ENCODE data around the gene TMEM150A.

The TMEM150A gene

GRCh38 chr2:85588645-85589044 lies 13.9 kb downstream of the TMEM150A start:
- no peak for TF ChIP-seq EZH2phosphoT487 (IDR thresholded peaks at IDR 0.05; ENCODE audit: low read depth)
- TF ChIP-seq, protein P1, sequence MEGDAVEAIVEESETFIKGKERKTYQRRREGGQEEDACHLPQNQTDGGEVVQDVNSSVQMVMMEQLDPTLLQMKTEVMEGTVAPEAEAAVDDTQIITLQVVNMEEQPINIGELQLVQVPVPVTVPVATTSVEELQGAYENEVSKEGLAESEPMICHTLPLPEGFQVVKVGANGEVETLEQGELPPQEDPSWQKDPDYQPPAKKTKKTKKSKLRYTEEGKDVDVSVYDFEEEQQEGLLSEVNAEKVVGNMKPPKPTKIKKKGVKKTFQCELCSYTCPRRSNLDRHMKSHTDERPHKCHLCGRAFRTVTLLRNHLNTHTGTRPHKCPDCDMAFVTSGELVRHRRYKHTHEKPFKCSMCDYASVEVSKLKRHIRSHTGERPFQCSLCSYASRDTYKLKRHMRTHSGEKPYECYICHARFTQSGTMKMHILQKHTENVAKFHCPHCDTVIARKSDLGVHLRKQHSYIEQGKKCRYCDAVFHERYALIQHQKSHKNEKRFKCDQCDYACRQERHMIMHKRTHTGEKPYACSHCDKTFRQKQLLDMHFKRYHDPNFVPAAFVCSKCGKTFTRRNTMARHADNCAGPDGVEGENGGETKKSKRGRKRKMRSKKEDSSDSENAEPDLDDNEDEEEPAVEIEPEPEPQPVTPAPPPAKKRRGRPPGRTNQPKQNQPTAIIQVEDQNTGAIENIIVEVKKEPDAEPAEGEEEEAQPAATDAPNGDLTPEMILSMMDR (IDR thresholded peaks at IDR 0.05; ENCODE audit: low read depth, low read length), result no peak
- no peak overlapping the region for H2AFZ ChIP-seq (ENCODE audit: low read depth, low read length)
- no peaks in the 10 kb centered on the region for H3K9me3 ChIP-seq (ENCODE audit: insufficient read depth, low read length)
- no peaks in the 10 kb centered on the region for H3K27me3 ChIP-seq (ENCODE audit: low read depth, low read length)
- no peaks in the 10 kb centered on the region for H3K79me2 ChIP-seq (ENCODE audit: low read length)
- H4K20me1 ChIP-seq (ENCODE audit: insufficient read depth, low read length), result no peaks in the 10 kb centered on the region
- H3K4me3 ChIP-seq (ENCODE audit: low read length), result no peak overlapping the region
- no peaks in the 10 kb centered on the region for H3K36me3 ChIP-seq (replicated peaks; ENCODE audit: low read depth, low read length)
- H3K9ac ChIP-seq (ENCODE audit: low read length), result no peak overlapping the region
- peaks cover 7% of the 10 kb centered on the region; the same call in 1 of the 2 replicates for H3K4me1 ChIP-seq (ENCODE audit: low read length)
- H3K4me2 ChIP-seq (ENCODE audit: low read length), result no peak overlapping the region
- no peak overlapping the region for H3K27ac ChIP-seq (ENCODE audit: low read length)

DNA sequence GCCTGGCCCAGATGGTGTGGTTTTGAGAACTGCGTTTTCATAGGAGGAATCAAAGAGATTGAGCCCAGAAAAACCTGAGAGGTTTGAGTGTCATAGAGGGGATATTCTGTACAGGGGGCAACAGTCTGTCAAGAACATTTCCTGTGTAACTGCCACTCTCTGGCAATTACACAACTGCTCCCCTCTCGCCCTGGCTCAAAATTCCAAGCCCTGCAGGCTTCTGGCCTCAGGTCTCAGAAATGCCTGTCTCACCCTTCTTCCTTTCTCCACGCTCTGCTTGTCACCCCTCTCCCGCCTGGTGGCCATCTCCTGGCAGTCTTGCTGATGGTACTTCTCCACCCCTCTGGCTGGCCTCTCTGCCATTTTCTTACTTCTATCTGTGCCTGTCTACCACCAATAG lies 14.3 kb downstream of the TMEM150A start:
- Histone ChIP-seq H3K4me2 (ENCODE audit: low read length) (no peak overlapping the region), H3K79me2 (ENCODE audit: low read length) (no peaks in the 10 kb centered on the region), H3K27me3 (ENCODE audit: low read depth, low read length) (no peaks in the 10 kb centered on the region), H4K20me1 (ENCODE audit: insufficient read depth, low read length) (no peaks in the 10 kb centered on the region), H3K9me3 (ENCODE audit: insufficient read depth, low read length) (no peaks in the 10 kb centered on the region), H3K4me3 (ENCODE audit: low read length) (no peak overlapping the region), H2AFZ (ENCODE audit: low read depth, low read length) (no peak overlapping the region), H3K36me3 (replicated peaks; ENCODE audit: low read depth, low read length) (no peaks in the 10 kb centered on the region), H3K4me1 (ENCODE audit: low read length) (peaks cover 7% of the 10 kb centered on the region; the same call in 1 of the 2 replicates), H3K27ac (ENCODE audit: low read length) (no peak overlapping the region), H3K9ac (ENCODE audit: low read length) (no peak overlapping the region)
- TF ChIP-seq, protein P1 (IDR thresholded peaks at IDR 0.05; ENCODE audit: low read depth, low read length), result no peak
- TF ChIP-seq EZH2phosphoT487 (IDR thresholded peaks at IDR 0.05; ENCODE audit: low read depth), result no peak

- Histone ChIP-seq H2AFZ (ENCODE audit: low read depth, low read length) (no peak overlapping the region), H3K4me2 (ENCODE audit: low read length) (no peak overlapping the region), H4K20me1 (ENCODE audit: insufficient read depth, low read length) (no peaks in the 10 kb centered on the region), H3K4me1 (ENCODE audit: low read length) (peaks cover 7% of the 10 kb centered on the region; the same call in 1 of the 2 replicates), H3K27me3 (ENCODE audit: low read depth, low read length) (no peaks in the 10 kb centered on the region), H3K4me3 (ENCODE audit: low read length) (no peak overlapping the region), H3K36me3 (replicated peaks; ENCODE audit: low read depth, low read length) (no peaks in the 10 kb centered on the region), H3K9me3 (ENCODE audit: insufficient read depth, low read length) (no peaks in the 10 kb centered on the region), H3K9ac (ENCODE audit: low read length) (no peak overlapping the region), H3K79me2 (ENCODE audit: low read length) (no peaks in the 10 kb centered on the region), H3K27ac (ENCODE audit: low read length) (no peak overlapping the region)
- TF ChIP-seq, protein P1 (IDR thresholded peaks at IDR 0.05; ENCODE audit: low read depth, low read length), result no peak
- TF ChIP-seq EZH2phosphoT487 (IDR thresholded peaks at IDR 0.05; ENCODE audit: low read depth), result no peak
Measured at GRCh38 chr2:85585781-85586105, 16.8 kb downstream of the TMEM150A start.

DNA sequence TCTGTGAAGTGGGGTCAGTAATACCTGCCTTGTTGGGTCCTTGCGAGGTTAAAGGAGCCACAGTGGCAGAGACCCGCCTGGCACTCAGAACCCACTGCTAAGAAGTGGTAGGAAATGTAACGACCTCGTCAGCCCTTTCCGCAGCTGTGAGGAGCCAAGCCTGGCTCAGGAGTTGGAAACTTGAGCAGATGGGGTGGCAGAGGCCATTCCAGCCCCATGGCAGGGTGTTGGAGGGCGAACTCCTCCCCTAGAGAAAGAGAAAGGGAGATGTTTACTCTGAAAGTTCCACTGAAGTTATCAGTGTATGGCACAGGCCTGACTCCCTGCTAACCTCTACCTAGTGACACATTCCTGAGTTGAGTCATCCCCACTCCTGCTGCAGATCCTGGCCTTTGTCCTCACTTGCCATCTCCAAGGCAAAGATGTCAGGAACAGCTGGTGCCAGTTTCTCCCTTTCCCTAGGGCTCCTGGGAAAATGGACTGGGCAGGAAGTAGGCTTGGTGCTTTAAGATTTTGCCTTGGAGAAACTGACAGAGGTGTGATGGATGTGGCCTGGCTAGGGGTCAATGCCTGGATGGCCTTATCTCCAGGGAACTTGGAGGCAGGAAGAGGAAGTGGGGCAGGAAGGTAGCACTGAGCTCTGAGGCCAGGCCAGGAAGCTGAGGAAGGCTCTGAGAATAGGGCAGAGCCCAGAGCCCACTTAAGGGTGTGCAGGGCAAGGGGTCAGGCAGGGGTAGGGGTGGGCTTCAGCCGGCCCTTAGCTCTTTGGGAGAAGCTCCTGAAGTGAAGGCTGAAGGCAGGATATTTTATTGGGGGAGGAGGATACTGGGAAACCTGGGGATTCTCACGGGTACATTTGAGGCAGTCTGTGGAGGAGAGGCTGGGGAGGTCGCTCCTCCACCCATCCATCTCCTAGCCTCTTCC lies 17.4 kb downstream of the TMEM150A start:
- TF ChIP-seq, protein P1 (IDR thresholded peaks at IDR 0.05; ENCODE audit: low read depth, low read length), result no peak
- no peak for TF ChIP-seq EZH2phosphoT487 (IDR thresholded peaks at IDR 0.05; ENCODE audit: low read depth)
- peak overlapping the region; percentile 60 for H3K4me2 ChIP-seq (ENCODE audit: low read length)
- peaks cover 7% of the 10 kb centered on the region; the same call in 1 of the 2 replicates for H3K4me1 ChIP-seq (ENCODE audit: low read length)
- H3K27me3 ChIP-seq (ENCODE audit: low read depth, low read length), result no peaks in the 10 kb centered on the region
- no peaks in the 10 kb centered on the region for H3K79me2 ChIP-seq (ENCODE audit: low read length)
- H3K9ac ChIP-seq (ENCODE audit: low read length), result peak overlapping the region; percentile 48
- H2AFZ ChIP-seq (ENCODE audit: low read depth, low read length), result no peak overlapping the region
- H3K27ac ChIP-seq (ENCODE audit: low read length), result no peak overlapping the region
- no peaks in the 10 kb centered on the region for H3K36me3 ChIP-seq (replicated peaks; ENCODE audit: low read depth, low read length)
- peak overlapping the region; percentile 79 for H3K4me3 ChIP-seq (ENCODE audit: low read length)
- no peaks in the 10 kb centered on the region for H4K20me1 ChIP-seq (ENCODE audit: insufficient read depth, low read length)
- H3K9me3 ChIP-seq (ENCODE audit: insufficient read depth, low read length), result no peaks in the 10 kb centered on the region
